ENCODE measurements around the gene DLG5. TPM values are rescaled to one million over a fixed set of nuclear protein-coding genes. Genes with fewer than 3 reads are reported as not detected.

DLG5 gene
- total and polyA plus RNA-seq, 9 of the 15 experiments (the other 6 are each of a cell fraction or from before 2014, with no cell fraction given), result 1.4 to 26.8 (median 11.2) TPM

DNA sequence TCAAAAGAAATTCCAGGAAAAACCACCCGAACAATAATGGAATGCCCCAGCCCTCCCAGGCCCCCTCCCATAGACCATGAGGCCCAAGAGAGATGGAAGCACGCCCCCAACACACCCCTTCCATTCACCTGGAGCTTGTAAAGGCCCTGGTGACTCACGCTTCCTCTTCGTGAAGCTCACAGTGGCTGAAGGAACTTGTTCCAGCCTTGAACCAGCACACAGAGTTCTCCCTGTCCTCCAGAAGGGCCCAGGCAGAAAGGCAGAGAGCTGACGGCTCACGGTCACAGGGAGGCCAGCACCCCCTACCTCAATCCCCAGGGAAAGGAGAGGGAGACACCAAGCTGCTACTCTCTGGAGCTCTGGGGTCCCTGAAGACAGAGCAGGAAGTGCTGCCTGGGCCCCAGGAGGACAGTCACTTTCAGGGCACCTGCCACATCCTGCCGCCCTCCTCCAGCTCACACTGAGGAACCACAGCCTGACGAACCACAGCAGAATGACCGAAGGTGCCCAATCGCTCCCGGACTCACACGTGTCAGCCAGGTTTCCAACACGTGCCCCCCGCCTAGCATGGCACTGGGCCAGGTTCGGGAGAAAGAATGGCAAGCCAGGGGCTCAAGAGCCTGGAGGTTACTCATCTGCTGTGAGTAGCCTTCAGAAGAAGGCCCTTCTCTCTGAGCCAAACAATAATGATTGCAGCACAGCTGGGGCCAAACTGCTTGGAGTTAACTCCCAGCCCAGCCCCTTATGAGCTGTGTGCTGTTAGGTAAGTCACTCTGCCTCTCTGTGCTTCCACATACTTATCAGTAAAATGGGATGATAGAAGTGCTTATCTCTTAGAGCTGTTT lies 52.8 kb downstream of the DLG5 start (continued):
- TF ChIP-seq SRSF7 (optimal IDR thresholded peaks at IDR 0.05; ENCODE audit: low read depth, low read length) (no peak), SUPT5H (IDR thresholded peaks at IDR 0.05) (no peak), SMAD2 (IDR thresholded peaks at IDR 0.05; ENCODE audit: low read depth, low read length) (no peak), RCOR1 (IDR thresholded peaks at IDR 0.05; ENCODE audit: borderline replicate concordance in 1 of 2, low read depth in 2 of 2, low read length in 2 of 2) (no peak), ZNF263 (CRISPR knock-in tag; IDR thresholded peaks at IDR 0.05; ENCODE audit: borderline replicate concordance) (no peak), NFIC (IDR thresholded peaks at IDR 0.05) (peak; percentile 77), ZBTB8A (IDR thresholded peaks at IDR 0.05; ENCODE audit: partially characterized antibody) (no peak), MTF1 (CRISPR knock-in tag; IDR thresholded peaks at IDR 0.05; ENCODE audit: borderline replicate concordance) (no peak), SNRNP70 (optimal IDR thresholded peaks at IDR 0.05; ENCODE audit: low read depth, low read length) (no peak), IRF2 (CRISPR knock-in tag; IDR thresholded peaks at IDR 0.05) (0 out of 2 replicates have a peak, but pooled peaks have one; percentile 69), TBL1XR1 (IDR thresholded peaks at IDR 0.05; ENCODE audit: low read length in 2 of 2) (no peak), SREBF1 (IDR thresholded peaks at IDR 0.05; ENCODE audit: borderline replicate concordance, low read depth, low read length) (no peak)
- TF ChIP-seq, protein P1, sequence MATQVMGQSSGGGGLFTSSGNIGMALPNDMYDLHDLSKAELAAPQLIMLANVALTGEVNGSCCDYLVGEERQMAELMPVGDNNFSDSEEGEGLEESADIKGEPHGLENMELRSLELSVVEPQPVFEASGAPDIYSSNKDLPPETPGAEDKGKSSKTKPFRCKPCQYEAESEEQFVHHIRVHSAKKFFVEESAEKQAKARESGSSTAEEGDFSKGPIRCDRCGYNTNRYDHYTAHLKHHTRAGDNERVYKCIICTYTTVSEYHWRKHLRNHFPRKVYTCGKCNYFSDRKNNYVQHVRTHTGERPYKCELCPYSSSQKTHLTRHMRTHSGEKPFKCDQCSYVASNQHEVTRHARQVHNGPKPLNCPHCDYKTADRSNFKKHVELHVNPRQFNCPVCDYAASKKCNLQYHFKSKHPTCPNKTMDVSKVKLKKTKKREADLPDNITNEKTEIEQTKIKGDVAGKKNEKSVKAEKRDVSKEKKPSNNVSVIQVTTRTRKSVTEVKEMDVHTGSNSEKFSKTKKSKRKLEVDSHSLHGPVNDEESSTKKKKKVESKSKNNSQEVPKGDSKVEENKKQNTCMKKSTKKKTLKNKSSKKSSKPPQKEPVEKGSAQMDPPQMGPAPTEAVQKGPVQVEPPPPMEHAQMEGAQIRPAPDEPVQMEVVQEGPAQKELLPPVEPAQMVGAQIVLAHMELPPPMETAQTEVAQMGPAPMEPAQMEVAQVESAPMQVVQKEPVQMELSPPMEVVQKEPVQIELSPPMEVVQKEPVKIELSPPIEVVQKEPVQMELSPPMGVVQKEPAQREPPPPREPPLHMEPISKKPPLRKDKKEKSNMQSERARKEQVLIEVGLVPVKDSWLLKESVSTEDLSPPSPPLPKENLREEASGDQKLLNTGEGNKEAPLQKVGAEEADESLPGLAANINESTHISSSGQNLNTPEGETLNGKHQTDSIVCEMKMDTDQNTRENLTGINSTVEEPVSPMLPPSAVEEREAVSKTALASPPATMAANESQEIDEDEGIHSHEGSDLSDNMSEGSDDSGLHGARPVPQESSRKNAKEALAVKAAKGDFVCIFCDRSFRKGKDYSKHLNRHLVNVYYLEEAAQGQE (IDR thresholded peaks at IDR 0.05; ENCODE audit: borderline replicate concordance), result no peak
- TF ChIP-seq, protein P1 (CRISPR knock-in tag; IDR thresholded peaks at IDR 0.05; ENCODE audit: low read depth), result no peak
